ENCODE results near the gene NOX3. TPM values are rescaled to one million over a fixed set of nuclear protein-coding genes. Genes with fewer than 3 reads are reported as not detected.

Gene NOX3
- total RNA-seq, 3 donors from 2014 or later = not detected

- Mint-ChIP-seq H3K27me3 (ENCODE audit: low read depth) (peaks cover 6% of the 10 kb centered on the region), H3K4me3 (no peak overlapping the region), H3K9me3 (no peaks in the 10 kb centered on the region), H3K36me3 (ENCODE audit: insufficient read depth) (no peaks in the 10 kb centered on the region), H3K4me1 (ENCODE audit: low read depth) (peaks cover 4% of the 10 kb centered on the region)
- ATAC-seq (no peak), DNase-seq (no peak)
Measured at GRCh38 chr6:155449450-155450239, 6.0 kb downstream of the NOX3 start.

GRCh38 chr6:155448668-155449449 lies 6.8 kb downstream of the NOX3 start:
- Mint-ChIP-seq H3K9me3 (no peaks in the 10 kb centered on the region), H3K4me3 (no peak overlapping the region), H3K36me3 (ENCODE audit: insufficient read depth) (no peaks in the 10 kb centered on the region), H3K4me1 (ENCODE audit: low read depth) (peaks cover 11% of the 10 kb centered on the region), H3K27me3 (ENCODE audit: low read depth) (peaks cover 6% of the 10 kb centered on the region)
- ATAC-seq = no peak
- DNase-seq = no peak

- Mint-ChIP-seq H3K27me3 (ENCODE audit: low read depth) (peaks cover 6% of the 10 kb centered on the region), H3K36me3 (ENCODE audit: insufficient read depth) (no peaks in the 10 kb centered on the region), H3K9me3 (no peaks in the 10 kb centered on the region), H3K4me1 (ENCODE audit: low read depth) (peaks cover 11% of the 10 kb centered on the region), H3K4me3 (no peak overlapping the region)
- ATAC-seq = no peak
- DNase-seq = no peak
Measured at GRCh38 chr6:155447949-155448348, 7.7 kb downstream of the NOX3 start.

GRCh38 chr6:155444952-155445903 lies 10.4 kb downstream of the NOX3 start:
- no peak for DNase-seq

GRCh38 chr6:155444120-155444917 lies 11.3 kb downstream of the NOX3 start:
- peaks cover 11% of the 10 kb centered on the region for H3K4me1 Mint-ChIP-seq (ENCODE audit: low read depth)
- peaks cover 7% of the 10 kb centered on the region for H3K27me3 Mint-ChIP-seq (ENCODE audit: low read depth)
- no peak for ATAC-seq
- H3K9me3 Mint-ChIP-seq = no peaks in the 10 kb centered on the region
- no peak for DNase-seq
- H3K4me3 Mint-ChIP-seq = no peak overlapping the region
- H3K36me3 Mint-ChIP-seq (ENCODE audit: insufficient read depth) = no peaks in the 10 kb centered on the region

More at GRCh38 chr6:155444952-155445903, 10.4 kb downstream of the NOX3 start:
- peak; percentile 58 to 70 for ATAC-seq
- H3K36me3 Mint-ChIP-seq (ENCODE audit: insufficient read depth) = no peaks in the 10 kb centered on the region
- H3K27me3 Mint-ChIP-seq (ENCODE audit: low read depth) = peaks cover 8% of the 10 kb centered on the region
- peaks cover 11% of the 10 kb centered on the region for H3K4me1 Mint-ChIP-seq (ENCODE audit: low read depth)
- no peak overlapping the region for H3K4me3 Mint-ChIP-seq
- H3K9me3 Mint-ChIP-seq = no peaks in the 10 kb centered on the region

GRCh38 chr6:155443168-155443567 lies 12.5 kb downstream of the NOX3 start:
- ATAC-seq (no peak), DNase-seq (no peak)
- Mint-ChIP-seq H3K4me3 (no peak overlapping the region), H3K4me1 (ENCODE audit: low read depth) (peaks cover 11% of the 10 kb centered on the region), H3K9me3 (no peaks in the 10 kb centered on the region), H3K27me3 (ENCODE audit: low read depth) (peaks cover 5% of the 10 kb centered on the region), H3K36me3 (ENCODE audit: insufficient read depth) (no peaks in the 10 kb centered on the region)

GRCh38 chr6:155442562-155442961 lies 13.1 kb downstream of the NOX3 start:
- Mint-ChIP-seq H3K4me1 (ENCODE audit: low read depth) (peaks cover 11% of the 10 kb centered on the region), H3K27me3 (ENCODE audit: low read depth) (peaks cover 5% of the 10 kb centered on the region), H3K4me3 (no peak overlapping the region), H3K9me3 (no peaks in the 10 kb centered on the region), H3K36me3 (ENCODE audit: insufficient read depth) (no peaks in the 10 kb centered on the region)
- ATAC-seq (no peak), DNase-seq (no peak)

GRCh38 chr6:155441112-155441465 lies 14.6 kb downstream of the NOX3 start:
- H3K36me3 Mint-ChIP-seq (ENCODE audit: insufficient read depth) = no peaks in the 10 kb centered on the region
- no peak overlapping the region for H3K4me3 Mint-ChIP-seq
- ATAC-seq = no peak
- H3K27me3 Mint-ChIP-seq (ENCODE audit: low read depth) = peaks cover 5% of the 10 kb centered on the region
- no peak for DNase-seq
- peaks cover 11% of the 10 kb centered on the region for H3K4me1 Mint-ChIP-seq (ENCODE audit: low read depth)
- H3K9me3 Mint-ChIP-seq = no peaks in the 10 kb centered on the region

- H3K36me3 Mint-ChIP-seq (ENCODE audit: insufficient read depth) = no peaks in the 10 kb centered on the region
Measured at GRCh38 chr6:155440398-155441111, 15.1 kb downstream of the NOX3 start.

GRCh38 chr6:155439376-155439775 lies 16.3 kb downstream of the NOX3 start:
- no peak for ATAC-seq
- Mint-ChIP-seq H3K9me3 (no peaks in the 10 kb centered on the region), H3K4me3 (no peak overlapping the region)

More at GRCh38 chr6:155440398-155441111, 15.1 kb downstream of the NOX3 start:
- DNase-seq = no peak
- Mint-ChIP-seq H3K9me3 (no peaks in the 10 kb centered on the region), H3K4me1 (ENCODE audit: low read depth) (peaks cover 11% of the 10 kb centered on the region), H3K4me3 (no peak overlapping the region), H3K27me3 (ENCODE audit: low read depth) (peaks cover 5% of the 10 kb centered on the region)
- ATAC-seq = no peak

GRCh38 chr6:155436981-155437749 lies 18.5 kb downstream of the NOX3 start:
- peaks cover 5% of the 10 kb centered on the region for H3K27me3 Mint-ChIP-seq (ENCODE audit: low read depth)
- H3K4me3 Mint-ChIP-seq = no peak overlapping the region
- no peaks in the 10 kb centered on the region for H3K9me3 Mint-ChIP-seq
- no peak for DNase-seq
- H3K4me1 Mint-ChIP-seq (ENCODE audit: low read depth) = peaks cover 3% of the 10 kb centered on the region
- no peaks in the 10 kb centered on the region for H3K36me3 Mint-ChIP-seq (ENCODE audit: insufficient read depth)
- ATAC-seq = no peak

More at GRCh38 chr6:155439376-155439775, 16.3 kb downstream of the NOX3 start:
- Mint-ChIP-seq H3K27me3 (ENCODE audit: low read depth) (peaks cover 5% of the 10 kb centered on the region), H3K36me3 (ENCODE audit: insufficient read depth) (no peaks in the 10 kb centered on the region), H3K4me1 (ENCODE audit: low read depth) (peaks cover 5% of the 10 kb centered on the region)
- no peak for DNase-seq

GRCh38 chr6:155434829-155435423 lies 20.7 kb downstream of the NOX3 start:
- Mint-ChIP-seq H3K4me1 (ENCODE audit: low read depth) (peaks cover 3% of the 10 kb centered on the region), H3K27me3 (ENCODE audit: low read depth) (peaks cover 3% of the 10 kb centered on the region), H3K9me3 (no peaks in the 10 kb centered on the region), H3K4me3 (no peak overlapping the region), H3K36me3 (ENCODE audit: insufficient read depth) (no peaks in the 10 kb centered on the region)
- no peak for ATAC-seq
- no peak for DNase-seq
